GM18870 (cell line): ENCODE data around the gene RBM12.

Source experiments
- ATAC-seq: cut with Tn5 transposase; IDR thresholded peaks from one replicate; pipeline ENCODE4 v1.9.1; 2021; ENCODE audit warnings: moderate library complexity; ENCODE audit not compliant: unreplicated experiment

RBM12 gene

DNA sequence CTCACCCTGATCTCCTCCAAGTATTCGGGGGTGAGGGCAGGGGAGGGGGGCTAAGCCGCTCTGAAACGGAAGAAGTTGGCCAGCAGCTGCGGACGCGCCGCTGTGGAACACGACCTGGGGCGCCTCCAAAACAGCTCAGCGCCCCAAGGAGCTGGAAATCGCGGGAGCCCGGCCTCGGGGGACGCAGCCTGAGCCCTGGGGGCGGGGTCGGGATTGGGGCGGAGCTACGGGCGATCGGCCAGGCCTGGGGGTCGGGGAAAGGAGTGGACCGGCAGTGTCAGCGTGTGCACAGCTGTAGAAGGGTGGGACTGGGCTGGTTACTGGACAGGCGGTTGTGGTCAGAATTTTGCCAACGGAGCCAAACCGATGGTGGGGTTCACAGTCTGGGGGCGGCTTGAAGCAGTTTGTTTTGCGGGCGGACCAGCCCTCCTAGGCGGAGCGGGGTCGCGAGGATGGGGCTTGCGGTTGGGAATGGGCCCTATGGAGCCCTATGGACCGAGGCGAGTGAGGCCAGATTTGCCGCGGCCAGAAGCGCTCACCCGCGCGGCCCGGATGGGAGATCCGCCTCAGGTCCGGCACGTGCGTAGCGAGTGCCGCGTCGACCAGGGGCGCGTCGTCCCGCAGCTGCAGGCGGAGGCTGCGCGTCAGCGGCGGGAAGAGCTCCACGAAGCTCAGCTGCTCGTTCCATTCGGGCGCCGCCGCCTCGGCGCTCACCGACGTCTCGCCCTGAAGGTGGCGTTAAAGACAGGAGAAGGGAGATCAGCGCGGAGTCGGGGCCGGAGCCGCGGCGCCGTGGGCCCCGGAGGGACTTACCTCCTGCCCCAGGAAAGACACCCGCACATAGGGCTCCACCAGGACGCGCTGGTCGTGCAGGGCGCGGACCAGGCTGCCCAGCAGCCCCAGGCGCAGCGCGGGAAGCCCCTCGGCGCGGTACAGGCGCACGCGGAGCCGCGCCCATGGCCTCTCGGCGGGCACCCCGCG lies 63.4 kb downstream of the RBM12 start:
- no peak for ATAC-seq

DNA sequence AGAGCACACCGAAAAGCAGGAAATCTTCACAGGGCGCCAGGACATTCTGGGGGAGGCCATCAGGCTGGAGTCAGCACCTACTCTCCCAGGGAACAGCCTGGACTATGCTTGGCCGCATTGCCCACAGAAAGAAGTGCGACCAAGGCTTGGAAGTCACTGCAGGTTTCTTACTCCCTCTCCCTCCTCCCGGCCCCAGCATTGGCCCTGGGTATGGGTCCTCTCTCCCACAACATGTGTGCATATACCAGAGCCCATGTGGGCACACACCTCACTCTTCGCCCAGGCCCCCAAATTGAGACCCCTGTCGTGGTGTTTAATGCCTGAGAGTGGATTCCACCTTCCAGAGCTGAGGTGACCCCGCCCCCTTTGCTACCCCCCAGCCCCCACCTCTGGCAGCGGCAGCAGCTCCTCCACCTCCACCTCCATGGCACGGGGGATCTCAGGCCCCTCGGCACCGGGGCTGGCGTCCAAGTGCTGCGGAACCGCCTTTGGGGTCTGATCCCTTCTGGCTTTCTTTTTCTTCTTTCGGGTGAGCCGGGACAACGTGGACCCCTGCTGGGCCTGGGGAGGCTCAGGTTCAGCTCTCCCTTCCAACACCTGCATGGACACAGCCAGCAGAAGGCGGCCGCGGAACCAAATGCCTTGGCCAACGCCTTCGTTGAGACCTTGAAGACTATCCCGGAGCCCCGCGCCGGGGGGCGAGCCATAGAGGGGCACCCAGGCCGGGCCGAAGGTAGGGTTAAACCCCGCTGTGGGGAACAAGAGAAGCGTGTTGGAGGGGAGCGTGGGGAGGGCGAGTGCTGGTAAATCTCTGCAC lies 64.3 kb downstream of the RBM12 start:
- no peak for ATAC-seq

DNA sequence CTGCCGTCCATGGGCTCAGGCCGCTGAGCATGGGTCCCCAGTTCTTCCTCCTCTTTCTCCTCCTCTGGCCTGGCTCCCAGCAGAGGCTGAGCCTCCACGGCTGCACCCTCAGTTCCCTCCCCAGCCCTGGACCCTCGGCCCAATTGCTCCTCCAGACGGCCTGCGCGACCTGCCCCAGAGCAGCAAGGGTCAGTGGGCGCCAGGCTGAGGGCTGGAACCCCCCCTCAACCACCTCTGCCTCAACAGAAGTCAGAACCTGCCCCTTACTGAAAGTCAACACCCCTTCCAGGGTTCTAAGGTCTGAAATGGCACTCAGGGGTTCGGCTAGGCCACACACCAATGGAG lies 65.0 kb downstream of the RBM12 start:
- no peak for ATAC-seq
